Measurements from ENCODE around the gene KBTBD13. TPM values are rescaled to one million over a fixed set of nuclear protein-coding genes. Genes with fewer than 3 reads are reported as not detected.
A peak's percentile ranks its signal among the peaks of the same experiment; 100 is the strongest.
"Not testable (repeated sequence)": the region's sequence is repeated elsewhere in the genome, so short reads cannot be mapped to it uniquely, and the experiment has no call there.

KBTBD13 gene
- total RNA-seq, 1 donor from 2014 or later: not detected

- H3K4me3 ChIP-seq (ENCODE audit: low read depth, low read length): no peak overlapping the region
- no peak for FAIRE-seq
- H3K27me3 ChIP-seq (ENCODE audit: control insufficient read depth, insufficient read depth, low read length): peaks cover 9% of the 10 kb centered on the region
- no peak for DNase-seq (ENCODE audit: low read depth)
- TF ChIP-seq, protein P1, sequence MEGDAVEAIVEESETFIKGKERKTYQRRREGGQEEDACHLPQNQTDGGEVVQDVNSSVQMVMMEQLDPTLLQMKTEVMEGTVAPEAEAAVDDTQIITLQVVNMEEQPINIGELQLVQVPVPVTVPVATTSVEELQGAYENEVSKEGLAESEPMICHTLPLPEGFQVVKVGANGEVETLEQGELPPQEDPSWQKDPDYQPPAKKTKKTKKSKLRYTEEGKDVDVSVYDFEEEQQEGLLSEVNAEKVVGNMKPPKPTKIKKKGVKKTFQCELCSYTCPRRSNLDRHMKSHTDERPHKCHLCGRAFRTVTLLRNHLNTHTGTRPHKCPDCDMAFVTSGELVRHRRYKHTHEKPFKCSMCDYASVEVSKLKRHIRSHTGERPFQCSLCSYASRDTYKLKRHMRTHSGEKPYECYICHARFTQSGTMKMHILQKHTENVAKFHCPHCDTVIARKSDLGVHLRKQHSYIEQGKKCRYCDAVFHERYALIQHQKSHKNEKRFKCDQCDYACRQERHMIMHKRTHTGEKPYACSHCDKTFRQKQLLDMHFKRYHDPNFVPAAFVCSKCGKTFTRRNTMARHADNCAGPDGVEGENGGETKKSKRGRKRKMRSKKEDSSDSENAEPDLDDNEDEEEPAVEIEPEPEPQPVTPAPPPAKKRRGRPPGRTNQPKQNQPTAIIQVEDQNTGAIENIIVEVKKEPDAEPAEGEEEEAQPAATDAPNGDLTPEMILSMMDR (IDR thresholded peaks at IDR 0.05; ENCODE audit: insufficient read depth, low read length, severe bottlenecking): no peak
- no peaks in the 10 kb centered on the region for H3K36me3 ChIP-seq (ENCODE audit: control insufficient read depth, insufficient read depth, low read length)
Observed at GRCh38 chr15:65072027-65072426, 4.5 kb upstream of the KBTBD13 start.

GRCh38 chr15:65072617-65073016, 3.9 kb upstream of the KBTBD13 start:
- TF ChIP-seq, protein P1 (IDR thresholded peaks at IDR 0.05; ENCODE audit: insufficient read depth, low read length, severe bottlenecking): no peak
- Histone ChIP-seq H3K4me3 (ENCODE audit: low read depth, low read length) (no peak overlapping the region), H3K27me3 (ENCODE audit: control insufficient read depth, insufficient read depth, low read length) (peaks cover 4% of the 10 kb centered on the region), H3K36me3 (ENCODE audit: control insufficient read depth, insufficient read depth, low read length) (no peaks in the 10 kb centered on the region)
- DNase-seq (ENCODE audit: low read depth): no peak
- FAIRE-seq: no peak

GRCh38 chr15:65074946-65075345, 1.6 kb upstream of the KBTBD13 start:
- H3K27me3 ChIP-seq (ENCODE audit: control insufficient read depth, insufficient read depth, low read length); H3K36me3 ChIP-seq (ENCODE audit: control insufficient read depth, insufficient read depth, low read length); H3K4me3 ChIP-seq (ENCODE audit: low read depth, low read length); FAIRE-seq; DNase-seq (ENCODE audit: low read depth): not testable (repeated sequence)

DNA sequence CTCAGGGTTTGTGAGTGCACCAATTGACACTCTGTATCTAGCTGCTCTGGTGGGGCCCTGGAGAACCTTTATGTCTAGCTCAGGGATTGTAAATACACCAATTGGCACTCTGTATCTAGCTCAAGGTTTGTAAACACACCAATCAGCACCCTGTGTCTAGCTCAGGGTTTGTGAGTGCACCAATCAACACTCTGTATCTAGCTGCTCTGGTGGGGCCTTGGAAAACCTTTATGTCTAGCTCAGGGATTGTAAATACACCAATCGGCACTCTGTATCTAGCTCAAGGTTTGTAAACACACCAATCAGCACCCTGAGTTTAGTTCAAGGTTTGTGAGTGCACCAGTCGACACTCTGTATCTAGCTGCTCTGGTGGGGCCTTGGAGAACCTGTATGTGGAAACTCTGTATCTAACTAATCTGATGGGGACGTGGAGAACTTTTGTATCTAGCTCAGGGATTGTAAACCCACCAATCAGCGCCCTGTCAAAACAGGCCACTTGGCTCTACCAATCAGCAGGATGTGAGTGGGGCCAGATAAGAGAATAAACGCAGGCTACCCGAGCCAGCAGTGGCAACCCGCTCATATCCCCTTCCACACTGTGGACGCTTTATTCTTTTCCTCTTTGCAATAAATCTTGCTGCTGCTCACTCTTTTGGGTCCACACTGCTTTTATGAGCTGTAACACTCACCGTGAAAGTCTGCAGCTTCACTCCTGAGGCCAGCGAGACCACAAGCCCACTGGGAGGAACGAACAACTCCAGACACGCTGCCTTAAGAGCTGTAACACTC, 745 bp upstream of the KBTBD13 start:
- not testable (repeated sequence) for FAIRE-seq; H3K27me3 ChIP-seq (ENCODE audit: control insufficient read depth, insufficient read depth, low read length); H3K4me3 ChIP-seq (ENCODE audit: low read depth, low read length); DNase-seq (ENCODE audit: low read depth); H3K36me3 ChIP-seq (ENCODE audit: control insufficient read depth, insufficient read depth, low read length)

DNA sequence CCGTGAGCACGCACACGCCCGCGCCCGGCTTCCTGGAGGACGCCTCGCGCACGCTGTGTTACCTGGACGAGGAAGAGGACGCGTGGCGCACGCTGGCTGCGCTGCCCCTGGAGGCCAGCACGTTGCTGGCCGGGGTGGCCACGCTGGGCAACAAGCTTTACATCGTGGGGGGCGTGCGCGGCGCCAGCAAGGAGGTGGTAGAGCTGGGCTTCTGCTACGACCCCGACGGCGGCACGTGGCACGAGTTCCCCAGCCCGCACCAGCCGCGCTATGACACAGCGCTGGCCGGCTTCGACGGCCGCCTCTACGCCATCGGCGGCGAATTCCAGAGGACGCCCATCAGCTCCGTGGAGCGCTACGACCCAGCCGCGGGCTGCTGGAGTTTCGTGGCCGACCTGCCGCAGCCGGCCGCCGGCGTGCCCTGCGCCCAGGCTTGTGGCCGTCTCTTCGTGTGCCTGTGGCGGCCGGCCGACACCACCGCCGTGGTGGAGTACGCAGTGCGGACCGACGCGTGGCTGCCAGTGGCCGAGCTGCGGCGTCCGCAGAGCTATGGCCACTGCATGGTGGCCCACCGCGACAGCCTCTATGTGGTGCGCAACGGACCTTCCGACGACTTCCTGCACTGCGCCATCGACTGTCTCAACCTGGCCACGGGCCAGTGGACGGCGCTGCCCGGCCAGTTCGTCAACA, 890 bp downstream of the KBTBD13 start:
- TF ChIP-seq, protein P1 (IDR thresholded peaks at IDR 0.05; ENCODE audit: insufficient read depth, low read length, severe bottlenecking): no peak

GRCh38 chr15:65077981-65078352, 1.4 kb downstream of the KBTBD13 start:
- no peak for FAIRE-seq
- TF ChIP-seq, protein P1 (IDR thresholded peaks at IDR 0.05; ENCODE audit: insufficient read depth, low read length, severe bottlenecking): peak; percentile 78
- no peak overlapping the region for H3K4me3 ChIP-seq (ENCODE audit: low read depth, low read length)
- no peaks in the 10 kb centered on the region for H3K27me3 ChIP-seq (ENCODE audit: control insufficient read depth, insufficient read depth, low read length)
- DNase-seq (ENCODE audit: low read depth): peak; percentile 26
- H3K36me3 ChIP-seq (ENCODE audit: control insufficient read depth, insufficient read depth, low read length): no peaks in the 10 kb centered on the region

More for the DNA sequence above, 890 bp downstream of the KBTBD13 start:
- FAIRE-seq (no peak), DNase-seq (ENCODE audit: low read depth) (no peak)
- Histone ChIP-seq H3K27me3 (ENCODE audit: control insufficient read depth, insufficient read depth, low read length) (no peaks in the 10 kb centered on the region), H3K4me3 (ENCODE audit: low read depth, low read length) (no peak overlapping the region), H3K36me3 (ENCODE audit: control insufficient read depth, insufficient read depth, low read length) (no peaks in the 10 kb centered on the region)

Measured in bronchial epithelial cell (primary cell).